Measurements from ENCODE around the gene GPHN.

DNA sequence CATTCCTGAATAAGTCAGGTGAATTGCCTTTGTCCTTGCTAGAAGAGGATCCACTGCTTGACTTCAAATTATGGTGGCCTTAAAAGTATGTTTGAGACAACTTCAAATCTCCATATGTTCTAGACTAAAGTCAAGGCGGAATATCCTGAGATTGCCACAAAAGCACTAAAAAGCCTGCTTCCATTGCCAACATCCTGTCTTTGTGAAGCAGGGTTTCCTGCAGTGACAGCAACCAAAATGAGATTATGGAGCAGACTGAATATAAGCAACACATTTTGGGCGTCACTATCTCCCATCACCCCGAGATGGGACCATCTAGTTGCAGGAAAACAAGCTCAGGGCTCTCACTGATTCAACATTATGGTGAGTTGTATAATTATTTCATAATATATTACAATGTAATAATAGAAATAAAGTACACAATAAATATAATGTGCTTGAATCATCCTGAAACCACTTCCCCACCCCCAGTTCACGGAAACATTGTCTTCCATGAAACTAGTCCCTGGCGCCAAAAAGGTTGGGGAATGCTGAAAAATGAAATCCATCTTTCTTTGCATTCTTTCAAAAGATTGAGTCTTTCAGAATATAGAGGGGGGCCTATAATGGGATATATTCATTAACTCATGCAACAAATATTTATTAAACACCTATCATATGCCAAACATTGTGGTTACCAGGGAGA lies 143.7 kb downstream of the GPHN start:
- no peak for TF ChIP-seq RAD21 (conservative IDR thresholded peaks at IDR 0.05 in 1 of 2, IDR thresholded peaks at IDR 0.05 in 1 of 2)
- TF ChIP-seq, protein P1, sequence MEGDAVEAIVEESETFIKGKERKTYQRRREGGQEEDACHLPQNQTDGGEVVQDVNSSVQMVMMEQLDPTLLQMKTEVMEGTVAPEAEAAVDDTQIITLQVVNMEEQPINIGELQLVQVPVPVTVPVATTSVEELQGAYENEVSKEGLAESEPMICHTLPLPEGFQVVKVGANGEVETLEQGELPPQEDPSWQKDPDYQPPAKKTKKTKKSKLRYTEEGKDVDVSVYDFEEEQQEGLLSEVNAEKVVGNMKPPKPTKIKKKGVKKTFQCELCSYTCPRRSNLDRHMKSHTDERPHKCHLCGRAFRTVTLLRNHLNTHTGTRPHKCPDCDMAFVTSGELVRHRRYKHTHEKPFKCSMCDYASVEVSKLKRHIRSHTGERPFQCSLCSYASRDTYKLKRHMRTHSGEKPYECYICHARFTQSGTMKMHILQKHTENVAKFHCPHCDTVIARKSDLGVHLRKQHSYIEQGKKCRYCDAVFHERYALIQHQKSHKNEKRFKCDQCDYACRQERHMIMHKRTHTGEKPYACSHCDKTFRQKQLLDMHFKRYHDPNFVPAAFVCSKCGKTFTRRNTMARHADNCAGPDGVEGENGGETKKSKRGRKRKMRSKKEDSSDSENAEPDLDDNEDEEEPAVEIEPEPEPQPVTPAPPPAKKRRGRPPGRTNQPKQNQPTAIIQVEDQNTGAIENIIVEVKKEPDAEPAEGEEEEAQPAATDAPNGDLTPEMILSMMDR (IDR thresholded peaks at IDR 0.05), result no peak

All from A549 (cell line).